HepG2 (cell line): ENCODE results near the gene STK40. TPM values are rescaled to one million over a fixed set of nuclear protein-coding genes. Genes with fewer than 3 reads are reported as not detected.

Experiments used
- NFKB2 ChIP-seq: sonication (generic); formaldehyde crosslinking; IDR thresholded peaks from 2 replicates; pipeline ENCODE4 v1.4.0; 2020; ENCODE audit warnings: missing genetic modification reagents, borderline replicate concordance
- SOX13 ChIP-seq, 3 experiments: fragments of 450-650 bp in 1 of 3; sonication (generic) in 1 of 3; formaldehyde crosslinking in 1 of 3; IDR thresholded peaks in 2 of 3; conservative IDR thresholded peaks in 1 of 3; 2 replicates each; pipeline versions ENCODE4 v1.5.0 to v1.6.1; 2016 to 2020; ENCODE audit warnings: antibody characterized with exemption in 1 of 3, mild to moderate bottlenecking in 1 of 3, missing compliant biosample characterization in 1 of 3, missing genetic modification reagents in 1 of 3, moderate library complexity in 1 of 3
- TP53 ChIP-seq: sonication (generic); formaldehyde crosslinking; conservative IDR thresholded peaks from 2 replicates; pipeline ENCODE4 v1.4.0; 2020; ENCODE audit warnings: missing genetic modification reagents
- ZNF777 ChIP-seq: sonication (generic); formaldehyde crosslinking; IDR thresholded peaks from 2 replicates; pipeline ENCODE4 v1.4.0; 2020; ENCODE audit warnings: missing genetic modification reagents
- polyA plus RNA-seq, 8 experiments: library from polyadenylated mRNA; depleted of rRNA in 3 of 8; stranded (reverse) in 7 of 8; unstranded in 1 of 8; fragments of >200 nt; fragmentation: Illumina TruSeq in 4 of 8; extraction: Trizol in 4 of 8; gene quantifications; 2 replicates each; pipeline versions ENCODE4 v1.2.1 to v1.2.3, GENCODE V29; 2011 to 2016; ENCODE audit warnings: low read depth in 4 of 8, missing spikeins in 1 of 8, mixed read lengths in 1 of 8; ENCODE audit not compliant: insufficient read depth in 1 of 8
- total RNA-seq, 5 experiments: library from RNA; depleted of rRNA; stranded (reverse); fragments of >200 nt; fragmentation: Illumina TruSeq; extraction: Trizol; gene quantifications; 2 replicates each; pipeline ENCODE4 v1.2.3, GENCODE V29; 2016; ENCODE audit warnings: low read depth in 1 of 5
- TF ChIP-seq, protein P1 (sequence below): sonication (generic); formaldehyde crosslinking; IDR thresholded peaks from 2 replicates; pipeline ENCODE4 v1.9.0; 2022; ENCODE audit warnings: missing genetic modification reagents, mild to moderate bottlenecking, borderline replicate concordance
- TF ChIP-seq, protein P2 (sequence below): sonication (generic); formaldehyde crosslinking; IDR thresholded peaks from 2 replicates; pipeline ENCODE4 v1.5.0; 2020; ENCODE audit warnings: missing genetic modification reagents
- TF ChIP-seq, protein P3 (sequence below): sonication (generic); formaldehyde crosslinking; IDR thresholded peaks from 2 replicates; pipeline ENCODE4 v1.4.0; 2020; ENCODE audit warnings: low read depth, mild to moderate bottlenecking, missing genetic modification reagents

The STK40 gene
- total and polyA plus RNA-seq, 2 of the 13 experiments (the other 11 are each of a cell fraction or from before 2014, with no cell fraction given): 33.8 to 35.1 TPM

DNA sequence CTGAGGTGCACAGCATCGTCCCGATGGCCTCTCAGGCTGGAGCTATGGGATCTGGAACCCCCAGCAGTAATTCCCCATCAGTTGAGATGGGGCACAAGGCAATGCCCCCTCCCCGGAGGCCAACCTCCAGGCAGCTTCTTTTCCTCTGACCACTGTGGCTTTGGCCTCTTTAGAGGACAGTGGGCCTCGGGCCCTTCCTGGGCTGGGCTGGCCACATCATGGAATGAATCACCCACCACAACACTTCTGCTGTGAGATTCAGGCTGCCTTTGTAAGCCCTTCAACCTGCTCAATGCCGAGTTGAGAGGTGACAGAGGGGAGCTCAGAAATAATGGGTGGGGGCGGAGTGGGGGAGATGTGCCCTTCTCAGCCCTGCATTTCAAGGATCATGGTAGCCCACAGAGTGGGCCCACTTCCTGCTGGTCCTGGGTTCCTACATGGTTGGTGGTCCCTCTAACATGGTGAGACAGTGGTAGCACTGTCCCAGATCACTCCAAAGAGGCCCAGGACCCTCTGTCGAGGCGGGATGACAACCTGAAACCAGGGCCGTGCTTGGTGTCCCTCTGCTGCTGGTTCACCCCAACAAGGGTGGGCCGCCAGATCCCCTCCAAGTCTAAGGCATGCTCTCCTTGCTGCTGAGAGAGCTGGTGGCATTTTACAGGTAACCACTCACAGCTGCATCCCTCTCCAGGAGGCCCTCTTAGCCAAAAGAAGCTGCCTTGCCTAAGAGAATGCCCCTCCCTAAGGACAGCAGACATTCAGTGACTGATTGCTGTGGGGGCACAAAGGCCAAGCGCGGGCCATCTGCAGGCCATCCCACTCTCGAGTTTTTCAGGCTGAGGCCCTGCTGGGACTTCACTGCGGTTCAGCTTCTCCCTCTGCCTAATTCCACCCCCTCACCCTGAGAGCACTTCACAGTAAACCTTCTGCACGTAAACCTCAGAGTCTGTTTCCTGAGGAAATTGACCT is 32.5 kb downstream of the STK40 start (continued):
- TF ChIP-seq, protein P1, sequence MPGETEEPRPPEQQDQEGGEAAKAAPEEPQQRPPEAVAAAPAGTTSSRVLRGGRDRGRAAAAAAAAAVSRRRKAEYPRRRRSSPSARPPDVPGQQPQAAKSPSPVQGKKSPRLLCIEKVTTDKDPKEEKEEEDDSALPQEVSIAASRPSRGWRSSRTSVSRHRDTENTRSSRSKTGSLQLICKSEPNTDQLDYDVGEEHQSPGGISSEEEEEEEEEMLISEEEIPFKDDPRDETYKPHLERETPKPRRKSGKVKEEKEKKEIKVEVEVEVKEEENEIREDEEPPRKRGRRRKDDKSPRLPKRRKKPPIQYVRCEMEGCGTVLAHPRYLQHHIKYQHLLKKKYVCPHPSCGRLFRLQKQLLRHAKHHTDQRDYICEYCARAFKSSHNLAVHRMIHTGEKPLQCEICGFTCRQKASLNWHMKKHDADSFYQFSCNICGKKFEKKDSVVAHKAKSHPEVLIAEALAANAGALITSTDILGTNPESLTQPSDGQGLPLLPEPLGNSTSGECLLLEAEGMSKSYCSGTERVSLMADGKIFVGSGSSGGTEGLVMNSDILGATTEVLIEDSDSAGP (CRISPR knock-in tag): peak; percentile 11; the same call in 1 of the 2 replicates
- TF ChIP-seq, protein P2, sequence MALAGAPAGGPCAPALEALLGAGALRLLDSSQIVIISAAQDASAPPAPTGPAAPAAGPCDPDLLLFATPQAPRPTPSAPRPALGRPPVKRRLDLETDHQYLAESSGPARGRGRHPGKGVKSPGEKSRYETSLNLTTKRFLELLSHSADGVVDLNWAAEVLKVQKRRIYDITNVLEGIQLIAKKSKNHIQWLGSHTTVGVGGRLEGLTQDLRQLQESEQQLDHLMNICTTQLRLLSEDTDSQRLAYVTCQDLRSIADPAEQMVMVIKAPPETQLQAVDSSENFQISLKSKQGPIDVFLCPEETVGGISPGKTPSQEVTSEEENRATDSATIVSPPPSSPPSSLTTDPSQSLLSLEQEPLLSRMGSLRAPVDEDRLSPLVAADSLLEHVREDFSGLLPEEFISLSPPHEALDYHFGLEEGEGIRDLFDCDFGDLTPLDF: no peak
- TF ChIP-seq, protein P3, sequence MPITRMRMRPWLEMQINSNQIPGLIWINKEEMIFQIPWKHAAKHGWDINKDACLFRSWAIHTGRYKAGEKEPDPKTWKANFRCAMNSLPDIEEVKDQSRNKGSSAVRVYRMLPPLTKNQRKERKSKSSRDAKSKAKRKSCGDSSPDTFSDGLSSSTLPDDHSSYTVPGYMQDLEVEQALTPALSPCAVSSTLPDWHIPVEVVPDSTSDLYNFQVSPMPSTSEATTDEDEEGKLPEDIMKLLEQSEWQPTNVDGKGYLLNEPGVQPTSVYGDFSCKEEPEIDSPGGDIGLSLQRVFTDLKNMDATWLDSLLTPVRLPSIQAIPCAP: no peak
- TF ChIP-seq SOX13 (IDR thresholded peaks at IDR 0.05) (no peak), SOX13 (CRISPR knock-in tag; conservative IDR thresholded peaks at IDR 0.05 in 1 of 2, IDR thresholded peaks at IDR 0.05 in 1 of 2) (no peak), NFKB2 (CRISPR knock-in tag) (0 out of 2 replicates have a peak, but pooled peaks have one; percentile 23), TP53 (no peak), ZNF777 (CRISPR knock-in tag) (no peak)
